GM19099 (cell line): ENCODE data around the gene PPP1R15B.

Experiments used
- POLR2A ChIP-seq: IDR thresholded peaks from 3 replicates; pipeline ENCODE4 v1.6.1; 2011; ENCODE audit warnings: low read depth; ENCODE audit not compliant: insufficient read length; ENCODE audit errors: extremely low read depth

The PPP1R15B gene

DNA sequence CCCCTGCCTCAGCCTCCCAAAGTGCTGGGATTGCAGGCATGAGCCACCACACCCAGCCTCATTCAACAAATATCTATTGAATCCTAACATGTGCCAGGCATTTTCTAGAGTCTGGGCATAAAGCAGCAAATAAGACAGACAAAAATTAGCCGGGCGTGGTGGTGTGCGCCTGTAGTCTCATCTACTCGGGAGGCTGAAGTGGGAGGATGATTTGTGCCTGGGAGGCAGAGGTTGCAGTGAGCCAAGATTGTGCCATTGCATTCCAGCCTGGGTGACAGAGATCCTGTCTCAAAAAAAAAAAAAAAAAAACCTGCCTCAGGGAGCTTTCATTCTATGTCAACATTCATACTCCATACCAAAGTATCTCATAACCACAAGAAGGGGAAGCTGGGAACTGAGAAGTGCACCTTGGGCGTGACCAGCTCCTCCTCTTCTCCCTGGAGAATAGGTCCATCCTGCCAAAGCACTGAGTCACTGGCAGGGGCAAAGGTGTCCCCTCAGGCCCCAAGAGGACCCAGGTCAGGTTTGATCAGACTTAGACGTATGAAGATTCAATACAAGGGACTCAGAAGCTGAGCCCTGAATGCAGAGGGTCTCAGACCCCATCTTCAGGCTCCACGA lies 36.8 kb upstream of the PPP1R15B start:
- no peak for TF ChIP-seq POLR2A

GRCh38 chr1:204447736-204448135 lies 36.1 kb upstream of the PPP1R15B start:
- no peak for TF ChIP-seq POLR2A

GRCh38 chr1:204447190-204447589 lies 35.6 kb upstream of the PPP1R15B start:
- no peak for TF ChIP-seq POLR2A

DNA sequence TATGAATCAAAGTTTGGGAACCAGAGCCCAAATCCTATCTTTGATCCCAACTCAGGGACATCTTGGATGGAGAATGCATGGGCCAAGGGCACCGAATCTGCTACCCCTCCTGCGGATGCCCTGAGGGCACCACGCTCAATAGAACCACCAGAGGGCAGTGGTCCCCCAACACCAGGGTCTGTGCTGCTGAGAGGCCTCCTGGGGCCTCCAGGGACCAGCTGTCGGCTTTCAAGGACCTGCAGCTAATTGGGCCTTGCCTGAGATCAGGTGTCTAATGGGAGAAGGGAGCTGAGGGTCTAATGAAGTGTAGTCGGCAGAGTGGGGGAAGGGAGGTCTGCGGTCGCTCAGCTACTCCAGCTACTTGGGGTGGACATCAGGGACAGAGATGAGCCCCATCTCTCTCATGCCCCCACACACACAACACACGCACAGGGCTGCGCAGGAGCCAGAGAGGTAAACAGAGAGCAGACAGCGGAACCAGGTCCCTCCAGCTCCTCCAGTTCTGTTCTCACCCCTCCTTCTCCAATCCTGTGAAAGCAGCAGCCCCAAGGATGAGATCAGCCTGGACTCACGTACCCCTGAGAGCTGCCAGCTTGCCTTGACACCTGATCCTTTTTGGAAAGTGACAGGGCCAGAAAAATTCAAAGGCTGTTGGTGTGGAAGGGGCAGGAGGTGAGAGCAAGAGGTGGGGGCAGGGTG lies 34.9 kb upstream of the PPP1R15B start:
- no peak for TF ChIP-seq POLR2A

GRCh38 chr1:204445860-204446412 lies 34.3 kb upstream of the PPP1R15B start:
- TF ChIP-seq POLR2A: no peak

GRCh38 chr1:204443871-204444581 lies 32.4 kb upstream of the PPP1R15B start:
- no peak for TF ChIP-seq POLR2A

DNA sequence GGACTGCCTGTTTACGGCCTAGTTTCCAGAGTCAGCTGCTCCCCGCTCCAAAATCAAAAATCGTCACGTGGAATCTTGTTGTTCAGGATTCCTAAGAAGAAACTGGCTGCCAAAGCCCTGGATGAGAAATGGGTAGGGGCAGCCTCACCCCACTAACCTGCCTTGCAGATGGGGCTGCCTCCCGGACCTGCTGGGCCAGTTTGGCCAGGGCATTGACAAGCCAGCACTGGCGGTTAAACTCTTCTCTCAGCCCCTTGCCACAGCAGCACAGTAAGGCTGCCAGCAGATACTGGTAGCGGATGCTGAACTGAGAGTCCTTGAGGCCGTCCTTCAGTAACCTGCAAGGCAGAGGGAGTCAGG lies 31.6 kb upstream of the PPP1R15B start:
- TF ChIP-seq POLR2A: no peak

DNA sequence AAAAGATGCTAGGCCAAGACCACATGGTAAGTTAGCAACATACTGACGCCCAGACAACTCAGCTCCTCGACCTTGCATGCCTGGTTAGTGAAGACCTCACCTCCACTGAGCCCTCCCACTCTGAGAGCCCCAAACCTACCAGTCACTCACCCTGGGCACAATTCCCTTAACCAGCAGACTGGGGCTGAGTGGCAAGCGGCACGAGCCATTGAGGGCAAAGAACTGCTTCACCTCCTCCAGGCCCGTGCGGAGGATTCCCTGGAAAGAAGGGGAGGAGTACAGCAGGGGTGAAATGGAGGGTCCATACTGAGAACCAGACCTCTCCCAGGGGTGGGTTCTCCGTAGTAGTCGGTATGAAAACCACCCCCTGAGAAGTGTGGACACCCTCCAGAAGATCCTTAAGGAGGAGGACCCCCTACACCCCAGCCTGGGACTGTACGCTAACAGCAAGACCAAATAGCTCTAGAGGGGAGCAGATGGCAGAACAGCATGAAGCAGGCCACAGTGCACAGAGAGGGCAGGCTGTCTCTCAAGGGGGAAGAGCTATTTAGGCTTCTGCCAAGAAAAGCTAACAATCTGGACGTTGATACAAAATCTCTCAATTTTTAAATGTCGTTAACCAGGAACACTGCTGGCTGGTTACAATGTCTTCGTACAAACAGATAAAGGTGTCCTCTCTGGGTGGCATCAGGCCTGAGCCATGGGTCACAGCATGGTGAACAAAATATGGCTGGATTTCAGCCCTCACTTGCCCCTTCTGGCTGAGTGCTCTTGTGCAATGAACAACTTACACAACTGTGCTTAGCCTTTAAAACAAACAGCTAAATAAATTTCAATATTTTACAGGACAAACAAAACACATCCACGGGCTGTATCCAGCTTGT lies 31.0 kb upstream of the PPP1R15B start:
- no peak for TF ChIP-seq POLR2A

DNA sequence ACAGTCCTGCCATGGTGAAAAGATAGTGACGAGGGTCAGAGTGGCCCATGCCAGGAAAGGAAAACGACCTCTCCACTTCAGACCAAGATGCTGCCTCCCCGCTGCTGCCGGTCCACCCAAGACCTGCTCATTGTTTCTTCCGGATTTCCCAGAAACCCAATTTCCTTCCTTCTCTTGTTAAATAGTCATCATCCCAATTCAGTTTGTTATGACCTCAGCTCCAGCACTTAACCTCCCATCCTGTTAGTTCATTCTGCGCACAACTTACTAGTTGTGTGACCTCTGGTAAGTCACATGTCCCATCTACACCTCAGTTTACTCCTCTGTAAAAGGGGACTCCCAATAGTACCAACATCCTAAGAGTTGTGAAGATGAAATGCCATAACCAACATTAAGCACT lies 29.9 kb upstream of the PPP1R15B start:
- no peak for TF ChIP-seq POLR2A

DNA sequence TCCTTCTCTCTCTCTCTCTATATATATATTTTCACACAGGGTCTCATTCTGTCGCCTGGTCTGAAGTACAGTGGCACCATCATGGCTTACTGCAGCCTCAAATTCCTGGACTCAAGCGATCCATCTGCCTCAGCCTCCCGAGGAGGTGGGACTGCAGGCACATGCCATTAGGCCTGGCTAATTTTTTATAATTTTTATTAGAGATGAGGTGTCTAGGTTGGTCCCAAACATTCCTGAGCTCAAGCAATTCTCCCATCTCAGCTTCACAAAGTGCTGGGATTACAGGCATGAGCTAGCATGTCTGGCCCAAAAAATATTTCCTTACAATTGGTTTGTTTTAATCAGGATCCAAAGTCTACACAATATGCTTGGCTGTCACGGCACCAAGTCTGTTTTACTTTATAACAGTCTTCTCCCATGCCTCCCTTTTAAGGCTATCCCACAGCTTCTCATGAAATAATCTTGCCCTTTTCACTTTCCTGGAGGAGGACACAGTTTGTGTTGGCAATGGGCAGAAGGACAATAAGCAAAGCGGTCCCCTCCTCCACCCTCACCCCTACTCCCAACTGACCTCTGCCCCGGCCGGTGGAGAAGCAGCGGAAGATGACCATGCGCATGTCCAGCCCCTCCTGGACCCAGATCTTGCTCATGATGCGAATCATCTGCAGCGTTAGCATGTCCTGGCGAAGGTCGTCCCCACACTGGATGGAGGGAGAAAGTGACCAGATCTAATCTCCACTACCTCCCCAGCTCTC lies 28.2 kb upstream of the PPP1R15B start:
- TF ChIP-seq POLR2A: no peak

DNA sequence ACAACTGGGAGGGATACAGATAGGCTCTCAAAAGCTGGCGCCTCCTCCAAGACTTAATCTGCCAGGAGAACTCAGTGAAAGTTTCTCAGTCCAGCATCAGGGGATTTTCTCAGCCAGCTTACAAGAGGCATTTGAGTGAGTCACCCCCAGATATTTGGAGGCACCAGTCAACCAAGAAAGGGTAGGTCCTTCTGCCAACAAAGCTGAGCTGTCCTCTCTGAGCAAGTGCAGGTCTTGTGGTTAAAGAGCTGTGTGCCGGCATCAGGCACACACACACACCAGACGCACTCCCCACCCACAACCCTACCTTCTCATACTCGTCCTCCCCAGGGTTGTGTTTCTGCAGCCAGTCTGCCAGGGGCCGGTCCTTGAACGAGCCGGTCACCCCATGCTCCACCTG lies 27.0 kb upstream of the PPP1R15B start:
- TF ChIP-seq POLR2A: no peak

GRCh38 chr1:204437796-204438570 lies 26.4 kb upstream of the PPP1R15B start:
- no peak for TF ChIP-seq POLR2A

GRCh38 chr1:204435872-204436271 lies 24.3 kb upstream of the PPP1R15B start:
- TF ChIP-seq POLR2A: no peak
